Measurements from ENCODE around the gene BCR. TPM values are rescaled to one million over a fixed set of nuclear protein-coding genes. Genes with fewer than 3 reads are reported as not detected.

BCR gene
- total and polyA plus RNA-seq, 2 of the 8 experiments (the other 6 are each of a cell fraction or from before 2014, with no cell fraction given) = 66.7 to 130 TPM

DNA sequence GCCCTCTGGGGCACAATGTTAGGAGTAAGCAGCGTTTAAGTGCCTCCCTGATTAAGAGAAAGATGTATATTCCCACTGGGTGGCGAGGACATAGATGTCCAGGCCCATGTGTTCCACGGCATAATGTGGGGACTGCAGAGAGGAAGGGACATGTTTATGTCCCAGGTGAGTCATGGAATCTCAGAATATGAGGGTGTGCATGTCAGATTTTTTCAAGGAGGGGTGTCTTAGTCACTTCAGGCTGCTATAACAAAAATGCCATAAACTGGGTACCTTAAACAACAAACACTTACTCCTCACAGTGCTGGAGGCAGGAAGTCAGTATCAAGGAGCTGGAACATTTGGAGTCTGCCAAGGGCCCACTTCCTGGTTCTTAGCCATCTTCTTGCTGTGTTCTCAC, 55.1 kb downstream of the BCR start:
- CTCF ChIA-PET (ENCODE audit: partially characterized antibody) = interaction anchor here (1.0 to 2.2 kb wide), 3 partner anchors 18 to 46 kb away, joined by 3 to 8 read pairs (median 4); no protein-coding TSS in a partner anchor
- Histone ChIP-seq H2BK120ac (replicated peaks; ENCODE audit: low read depth, low read length) (no peak overlapping the region), H3K4me2 (ENCODE audit: insufficient read depth in 1 of 2, low read depth in 2 of 2, low read length in 2 of 2) (no peak overlapping the region), H3K4me3 (ENCODE audit: extremely low read depth in 1 of 4, insufficient read depth in 2 of 4, low read depth in 3 of 4, low read length in 4 of 4) (no peak overlapping the region), H3K4ac (replicated peaks; ENCODE audit: insufficient read length, low read depth, low read length) (no peak overlapping the region), H3K56ac (replicated peaks; ENCODE audit: insufficient read length, low read depth, low read length) (no peak overlapping the region), H2BK12ac (ENCODE audit: low read depth, low read length) (peak overlapping the region; percentile 84; the same call in 1 of the 2 replicates), H4K5ac (ENCODE audit: insufficient read length, low read depth, low read length) (no peak overlapping the region), H3K23me2 (ENCODE audit: low read depth, low read length) (peaks cover 3% of the 10 kb centered on the region; the same call in 1 of the 2 replicates), H3K9ac (replicated peaks in 1 of 4; ENCODE audit: extremely low read depth in 1 of 4, low read depth in 3 of 4, low read length in 3 of 4) (no peak overlapping the region), H3K9me3 (ENCODE audit: insufficient read depth in 2 of 2, low read depth in 1 of 2, low read length in 1 of 2) (no peaks in the 10 kb centered on the region; a peak in 1 of 4 replicates), H2AK5ac (ENCODE audit: low read depth, low read length) (0 out of 2 replicates have a peak overlapping the region, but pooled peaks have one; percentile 43), H4K20me1 (replicated peaks in 1 of 2; ENCODE audit: control insufficient read depth in 1 of 2, insufficient read depth in 2 of 2, low read length in 2 of 2) (peaks cover 12 to 18% of the 10 kb centered on the region in 2 experiments), H3K23ac (ENCODE audit: insufficient read length) (no peak overlapping the region), H3K27ac (ENCODE audit: low read depth, low read length) (no peak overlapping the region), H3K79me1 (ENCODE audit: low read depth, low read length) (peaks cover 43% of the 10 kb centered on the region), H4K8ac (ENCODE audit: extremely low read depth, insufficient read depth, low read length) (no peak overlapping the region), H2BK5ac (ENCODE audit: low read depth, low read length) (no peak overlapping the region), H3K36me3 (ENCODE audit: control insufficient read depth in 2 of 4, insufficient read depth in 4 of 4, low read length in 3 of 4) (no peaks in the 10 kb centered on the region; a peak in 1 of 8 replicates), H3K18ac (ENCODE audit: extremely low read depth, low read length) (no peak overlapping the region), H3K79me2 (ENCODE audit: control insufficient read depth in 1 of 2, insufficient read depth in 2 of 2, low read length in 2 of 2) (peaks cover 46 to 95% of the 10 kb centered on the region in 2 experiments), H3K27me3 (replicated peaks in 1 of 4; ENCODE audit: control insufficient read depth in 3 of 4, extremely low read depth in 1 of 4, insufficient read depth in 3 of 4, low read length in 3 of 4) (no peaks in the 10 kb centered on the region), H3K4me1 (replicated peaks in 1 of 4; ENCODE audit: control insufficient read depth in 3 of 4, insufficient read depth in 4 of 4, low read length in 3 of 4) (peaks cover 17 to 41% (median 32%) of the 10 kb centered on the region in 4 experiments), H2BK15ac (ENCODE audit: low read length) (0 out of 2 replicates have a peak overlapping the region, but pooled peaks have one; percentile 72), H2BK20ac (ENCODE audit: low read length) (0 out of 2 replicates have a peak overlapping the region, but pooled peaks have one; percentile 61), H2AFZ (ENCODE audit: low read length) (no peak overlapping the region), H4K91ac (replicated peaks; ENCODE audit: insufficient read length, low read length) (no peak overlapping the region), H3K14ac (ENCODE audit: insufficient read length) (no peak overlapping the region)
- DNase-seq (ENCODE audit: low read depth in 1 of 2, low spot score in 2 of 2) (no peak), FAIRE-seq (no peak)
- TF ChIP-seq JUND (IDR thresholded peaks at IDR 0.05; ENCODE audit: low read length) (no peak), SIRT6 (IDR thresholded peaks at IDR 0.05; ENCODE audit: low read length) (no peak), CBX8 (IDR thresholded peaks at IDR 0.05; ENCODE audit: borderline replicate concordance, low read depth, low read length) (no peak), SP4 (IDR thresholded peaks at IDR 0.05; ENCODE audit: low read length) (no peak), RAD21 (IDR thresholded peaks at IDR 0.05 in 1 of 2, conservative IDR thresholded peaks at IDR 0.05 in 1 of 2; ENCODE audit: low read depth in 2 of 2, low read length in 2 of 2) (no peak), SAP30 (IDR thresholded peaks at IDR 0.05; ENCODE audit: insufficient read depth, insufficient replicate concordance, low read length) (no peak), TCF12 (IDR thresholded peaks at IDR 0.05; ENCODE audit: low read depth, low read length) (no peak), YY1 (IDR thresholded peaks at IDR 0.05; ENCODE audit: low read depth, low read length) (no peak), CHD2 (IDR thresholded peaks at IDR 0.05; ENCODE audit: low read length) (no peak)
- TF ChIP-seq, protein P1, sequence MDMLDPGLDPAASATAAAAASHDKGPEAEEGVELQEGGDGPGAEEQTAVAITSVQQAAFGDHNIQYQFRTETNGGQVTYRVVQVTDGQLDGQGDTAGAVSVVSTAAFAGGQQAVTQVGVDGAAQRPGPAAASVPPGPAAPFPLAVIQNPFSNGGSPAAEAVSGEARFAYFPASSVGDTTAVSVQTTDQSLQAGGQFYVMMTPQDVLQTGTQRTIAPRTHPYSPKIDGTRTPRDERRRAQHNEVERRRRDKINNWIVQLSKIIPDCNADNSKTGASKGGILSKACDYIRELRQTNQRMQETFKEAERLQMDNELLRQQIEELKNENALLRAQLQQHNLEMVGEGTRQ (IDR thresholded peaks at IDR 0.05; ENCODE audit: low read length) = no peak
- POLR2A ChIA-PET (ENCODE audit: partially characterized antibody) = interaction anchor here (1.0 to 1.2 kb wide), 2 partner anchors 10 to 56 kb away, joined by 3 read pairs; partner anchors contain the start of gene BCR
- WGBS, 2 experiments (ENCODE audit: extremely low coverage in 1 of 2, insufficient coverage in 1 of 2, insufficient read length in 1 of 2, insufficient replicate concordance in 2 of 2, low coverage in 1 of 2, low lambda C conversion rate in 2 of 2, missing lambda C conversion rate in 1 of 2) = 98% methylated on average over 3 of the region's 3 CpGs; no CpG with 5 or more reads in 1 of the 2 experiments

Measured in H1 (cell line).